Stimulated activated CD8-positive, alpha-beta memory T cell treated with anti-CD3 and anti-CD28 coated beads, Interleukin-7, amount 100 ng/mL, for 24 hours (primary cell): ENCODE measurements around the gene LRRC56.
A peak's percentile ranks its signal among the peaks of the same experiment; 100 is the strongest.
"Not testable (repeated sequence)": the region's sequence is repeated elsewhere in the genome, so short reads cannot be mapped to it uniquely, and the experiment has no call there.

Experiments used
- DNase-seq: peaks from one replicate; pipeline ENCODE4 v3.0.0-alpha.2; 2020; ENCODE audit warnings: low read depth

The LRRC56 gene

DNA sequence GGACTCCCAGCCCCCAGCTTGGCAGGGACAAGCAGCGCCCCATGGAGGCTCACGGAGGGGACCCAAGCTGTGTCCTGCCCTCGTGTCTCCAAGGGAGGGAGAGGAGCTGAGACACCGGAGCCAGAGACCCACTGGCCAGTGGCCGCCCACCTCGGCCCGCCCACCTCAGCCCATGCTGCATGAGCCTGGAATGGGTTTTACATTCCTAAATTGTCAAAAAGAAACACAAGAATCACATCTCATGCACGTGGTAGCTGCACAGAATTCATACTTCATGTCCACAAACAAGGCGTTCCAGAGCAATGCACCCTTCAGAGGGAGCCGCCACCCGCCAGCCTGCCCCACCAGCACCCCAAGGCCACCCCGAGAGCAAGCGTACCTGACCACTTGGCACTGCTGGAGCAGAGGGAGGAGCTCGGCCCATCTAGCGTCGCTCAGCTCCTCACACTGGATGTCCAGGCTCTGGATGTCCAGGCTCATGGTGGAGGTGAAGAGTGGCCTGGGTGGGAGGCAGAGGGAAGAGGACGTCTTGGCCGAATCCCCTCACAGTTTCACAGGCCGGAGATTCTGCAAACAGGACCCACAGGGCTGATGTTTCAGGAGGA is 35.5 kb upstream of the LRRC56 start:
- no peak for DNase-seq

DNA sequence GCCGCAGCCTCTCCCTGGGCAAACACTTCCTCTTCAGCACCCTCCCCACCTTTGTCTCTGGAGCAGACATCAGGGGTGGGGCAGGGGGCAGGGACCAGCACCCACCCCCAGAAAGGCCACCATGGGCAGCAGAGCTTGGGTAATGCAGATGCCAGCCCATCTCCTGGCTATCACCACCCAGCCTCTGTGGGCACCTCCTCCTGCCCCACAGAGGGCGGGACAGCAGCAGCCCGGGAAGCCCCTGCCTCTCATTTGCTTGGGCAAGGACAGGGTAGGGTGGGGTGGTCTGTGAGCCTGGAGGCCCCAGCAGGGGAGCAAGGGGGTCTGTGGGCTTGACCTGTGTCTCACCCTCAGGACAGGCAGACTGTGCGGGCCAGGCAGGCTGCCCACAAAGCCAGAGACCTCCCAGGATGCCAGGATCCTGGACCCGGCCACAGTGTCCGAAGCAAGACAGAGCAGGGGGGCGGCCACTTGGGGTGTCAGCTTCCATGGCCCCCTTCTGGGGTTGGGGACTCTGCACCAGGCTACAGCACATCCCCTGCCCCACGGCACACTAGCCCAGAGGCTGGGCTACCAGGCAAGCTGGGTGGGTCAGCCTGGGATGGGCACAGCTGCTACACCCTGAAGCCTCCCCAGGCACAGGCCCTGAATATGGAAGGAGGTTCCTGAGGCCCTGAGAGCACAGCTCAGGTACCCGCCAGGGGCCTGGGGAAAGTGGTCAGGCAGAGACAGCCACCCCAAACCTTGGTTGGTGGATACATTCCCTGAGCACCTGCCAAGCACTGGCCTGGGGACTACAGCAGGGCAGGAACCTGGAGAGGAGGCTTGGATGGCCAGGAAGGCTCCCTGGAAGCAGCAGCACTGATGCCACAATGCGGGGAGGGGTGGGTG is 34.8 kb upstream of the LRRC56 start:
- DNase-seq: no peak

DNA sequence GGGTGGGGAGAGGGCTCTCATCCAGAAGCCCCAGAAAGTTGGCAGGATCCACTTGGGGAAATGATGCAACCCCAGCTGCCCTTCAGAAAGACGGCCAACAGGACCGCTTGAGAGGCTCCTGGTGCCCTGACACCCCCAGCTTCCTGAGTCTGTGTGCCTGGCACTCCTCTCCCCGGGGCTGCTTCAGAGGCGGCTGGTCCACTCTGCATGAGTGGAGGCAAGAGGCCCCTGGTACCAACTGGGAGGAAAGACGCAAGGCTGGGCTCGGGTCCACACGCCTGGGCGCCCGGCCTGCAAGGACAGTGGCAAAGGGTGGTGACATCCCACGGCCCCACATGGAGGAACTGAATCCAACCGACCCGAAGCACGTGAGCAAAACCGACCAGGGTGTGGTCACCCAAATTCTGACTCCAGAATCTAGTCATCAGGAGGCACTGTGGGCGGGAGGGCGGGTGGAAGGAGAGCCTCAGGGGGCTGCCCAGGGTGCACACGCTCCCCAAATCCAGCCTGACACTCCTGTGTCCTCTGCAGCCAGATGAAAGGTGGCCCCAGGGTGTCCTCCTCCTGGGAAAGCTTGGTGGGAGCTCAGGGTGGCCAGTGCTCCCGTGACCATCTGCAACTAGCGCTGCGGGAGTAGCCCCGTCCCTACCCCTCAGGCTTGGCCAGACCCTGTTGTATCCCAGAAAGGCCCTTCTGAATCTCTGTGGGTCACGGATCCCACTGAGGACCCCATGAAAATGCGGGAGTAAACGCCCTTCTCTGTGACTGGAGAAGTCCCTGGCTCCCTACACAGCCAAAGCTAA is 33.9 kb upstream of the LRRC56 start:
- no peak for DNase-seq

DNA sequence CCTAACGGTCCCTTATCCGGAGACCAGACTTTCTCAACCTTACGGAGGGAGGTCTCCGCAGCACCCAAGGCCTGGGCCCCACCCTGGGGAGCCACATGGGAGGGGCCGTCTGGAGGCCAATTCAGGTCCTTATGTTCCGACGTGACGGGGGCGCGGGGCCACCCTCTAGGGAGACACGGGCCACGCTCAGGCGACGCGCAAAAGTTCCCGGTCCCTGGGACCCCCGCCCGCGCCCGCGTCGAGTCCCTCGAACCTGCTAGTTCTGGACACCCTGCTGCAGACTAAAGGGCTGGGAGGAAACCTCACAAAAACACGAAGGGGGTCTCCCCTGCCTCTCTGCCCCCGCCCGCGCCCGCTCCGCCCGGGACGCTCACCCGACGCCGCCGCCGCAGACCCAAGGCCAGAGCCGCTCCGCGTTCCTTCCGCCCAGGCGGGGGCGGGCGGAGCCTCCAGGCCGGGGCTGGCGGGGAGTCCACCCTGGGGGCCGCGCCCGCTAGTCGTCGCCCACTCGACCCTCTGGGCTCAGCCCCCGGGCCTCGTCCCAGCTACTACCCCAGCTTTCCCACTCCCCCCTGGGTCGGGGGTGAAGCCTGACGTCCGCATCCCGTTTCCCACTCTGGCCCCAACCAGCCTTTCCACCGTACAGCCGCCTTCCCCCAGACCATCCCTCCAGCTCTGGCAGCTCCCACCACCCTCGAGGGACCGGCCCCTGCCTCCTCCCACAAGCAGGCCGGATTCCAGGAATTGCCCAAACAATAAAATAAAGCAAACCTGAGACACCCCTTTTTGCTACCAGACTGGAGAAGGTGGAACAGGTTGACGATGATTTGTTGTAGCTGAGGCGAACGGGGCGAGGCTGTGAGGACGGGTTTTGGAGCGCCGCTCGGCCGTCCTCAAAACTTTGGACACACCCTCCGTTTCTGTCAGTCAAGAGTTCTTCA is 33.0 kb upstream of the LRRC56 start:
- DNase-seq: no peak

GRCh38 chr11:504994-505344 is 32.4 kb upstream of the LRRC56 start:
- no peak for DNase-seq

GRCh38 chr11:506238-506994 is 30.9 kb upstream of the LRRC56 start:
- DNase-seq: peak; percentile 97

DNA sequence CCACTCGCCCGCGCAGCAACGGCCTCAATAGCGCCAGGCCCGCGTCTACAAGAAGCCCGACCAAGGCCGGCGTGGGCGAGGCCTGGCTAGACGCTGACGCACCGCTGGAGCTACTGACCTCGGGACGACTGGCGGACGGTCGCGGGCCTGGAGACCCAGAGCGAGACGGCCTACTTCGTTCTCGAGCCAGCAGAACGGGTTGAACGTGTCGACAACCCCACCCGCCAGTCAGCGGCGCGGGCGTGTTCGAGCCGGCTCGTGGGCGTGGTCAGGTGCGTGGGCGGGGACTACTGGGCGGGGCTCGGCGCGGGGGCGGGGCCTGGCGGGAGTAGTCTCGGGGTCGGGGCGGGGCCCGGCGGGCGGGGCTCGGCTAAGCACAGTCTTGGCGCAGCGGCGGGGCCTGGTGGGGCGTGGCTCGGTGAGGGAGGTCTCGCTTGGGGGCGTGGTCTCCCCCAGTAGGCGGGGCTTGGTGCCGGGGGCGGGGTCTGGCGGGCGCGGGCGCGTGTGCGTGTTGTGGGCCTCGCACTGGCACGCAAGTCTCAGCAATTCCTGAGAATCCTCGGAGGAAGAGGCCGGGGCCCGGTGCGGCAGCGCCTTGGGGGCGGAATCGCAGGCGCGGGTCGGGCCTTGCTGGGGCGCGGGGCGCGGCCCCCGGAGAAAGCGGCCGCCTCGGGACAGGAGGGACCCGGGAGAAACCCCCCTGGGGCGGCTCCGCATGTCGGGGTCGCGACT is 30.2 kb upstream of the LRRC56 start, which contains the start of gene RNH1:
Gene RNH1, minus strand, starts transcription at position 248 of the 732 bp plus-strand sequence. CDS start 5,080 bp downstream, outside the sequence.
- DNase-seq: peak; percentile 98

DNA sequence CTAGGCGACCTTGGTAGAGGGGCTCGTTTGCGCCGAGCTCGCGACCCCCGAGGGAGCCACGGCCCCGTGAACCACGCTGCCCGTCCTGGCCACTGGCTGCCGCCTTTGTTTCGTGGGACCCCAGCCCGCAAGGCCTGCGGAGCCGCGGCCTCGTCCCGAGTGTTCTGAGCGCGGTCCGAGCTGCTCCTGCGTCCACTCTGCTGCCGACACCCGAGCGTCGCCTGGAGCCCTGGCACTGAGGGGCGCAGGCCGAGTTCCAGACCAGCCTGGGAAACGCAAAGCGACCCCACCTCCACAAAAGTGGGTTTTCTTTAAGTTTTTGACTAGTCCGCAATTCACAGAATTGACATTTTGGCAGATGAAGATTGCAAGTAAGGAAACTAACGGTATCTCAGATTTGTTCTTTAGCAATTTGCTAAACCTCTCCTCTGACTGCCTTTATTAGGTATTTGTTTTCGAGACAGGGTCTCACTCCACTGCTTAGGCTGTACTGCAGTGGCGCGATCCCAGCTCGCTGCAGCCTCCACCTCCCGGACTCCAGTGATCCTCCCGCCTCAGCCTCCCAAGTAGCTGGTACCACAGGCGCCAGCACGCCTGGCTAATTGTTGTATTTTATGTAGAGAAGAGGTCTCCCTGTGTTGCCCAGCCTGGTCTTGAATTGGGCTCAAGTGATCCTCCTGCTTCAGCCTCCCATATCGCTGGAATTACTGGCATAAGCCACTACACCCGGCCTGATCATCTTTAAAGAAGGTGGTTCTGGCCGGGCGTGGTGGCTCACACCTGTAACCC is 29.4 kb upstream of the LRRC56 start:
- no peak for DNase-seq

GRCh38 chr11:508956-509355 is 28.4 kb upstream of the LRRC56 start:
- no peak for DNase-seq

DNA sequence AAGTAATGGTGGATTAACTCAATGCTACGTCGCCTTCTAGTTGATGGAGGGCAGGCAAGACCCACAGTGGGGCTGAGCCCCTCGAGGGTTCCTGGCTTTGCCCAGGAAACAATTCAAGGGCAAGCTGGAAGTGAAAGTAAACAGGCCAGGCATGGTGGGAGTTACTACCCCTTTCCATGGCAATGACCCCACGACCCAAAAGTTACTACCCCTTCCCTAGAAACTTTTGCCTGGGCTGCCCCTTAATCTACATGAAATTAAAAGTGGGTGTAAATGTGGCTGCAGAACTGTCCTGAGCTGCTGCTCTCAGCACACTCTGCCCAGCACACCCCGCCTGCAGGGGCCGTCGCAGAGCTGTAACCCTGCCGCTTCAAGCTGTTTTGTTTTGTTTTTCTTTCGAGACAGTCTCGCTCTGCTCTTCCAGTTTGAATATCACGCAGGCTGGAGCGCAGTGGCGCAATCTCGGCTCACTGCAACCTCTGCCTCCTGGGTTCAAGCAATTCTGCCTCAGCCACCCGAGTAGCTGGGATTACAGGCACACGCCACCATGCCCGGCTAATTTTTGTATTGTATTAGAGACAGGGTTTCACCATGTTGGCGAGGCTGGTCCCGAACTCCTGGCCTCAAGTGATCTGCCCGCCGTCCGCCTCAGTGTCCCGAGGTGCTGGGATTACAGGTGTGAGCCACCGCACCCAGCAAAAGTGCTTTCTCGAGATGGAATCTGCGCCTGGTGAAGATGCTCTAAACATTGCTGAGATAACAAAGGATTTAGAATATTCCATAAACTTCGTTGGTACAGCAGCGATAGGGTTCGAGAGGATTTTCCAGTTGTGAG is 24.3 kb upstream of the LRRC56 start:
- DNase-seq: no peak

GRCh38 chr11:514606-515005 is 22.7 kb upstream of the LRRC56 start:
- DNase-seq: no peak

- no peak for DNase-seq
Observed at GRCh38 chr11:515131-515530, 22.2 kb upstream of the LRRC56 start.

GRCh38 chr11:516400-516799 is 20.9 kb upstream of the LRRC56 start:
- no peak for DNase-seq

GRCh38 chr11:516918-517685 is 20.2 kb upstream of the LRRC56 start:
- DNase-seq: not testable (repeated sequence)

- peak; percentile 73 for DNase-seq
Observed at GRCh38 chr11:518463-519202, 18.7 kb upstream of the LRRC56 start.

GRCh38 chr11:520428-521176 is 16.7 kb upstream of the LRRC56 start:
- no peak for DNase-seq
